ENCODE measurements around the gene TWF2. TPM values are rescaled to one million over a fixed set of nuclear protein-coding genes. Genes with fewer than 3 reads are reported as not detected.

Gene TWF2
- total and polyA plus RNA-seq, 2 experiments from 2014 or later, result 42.3 to 53.0 TPM

DNA sequence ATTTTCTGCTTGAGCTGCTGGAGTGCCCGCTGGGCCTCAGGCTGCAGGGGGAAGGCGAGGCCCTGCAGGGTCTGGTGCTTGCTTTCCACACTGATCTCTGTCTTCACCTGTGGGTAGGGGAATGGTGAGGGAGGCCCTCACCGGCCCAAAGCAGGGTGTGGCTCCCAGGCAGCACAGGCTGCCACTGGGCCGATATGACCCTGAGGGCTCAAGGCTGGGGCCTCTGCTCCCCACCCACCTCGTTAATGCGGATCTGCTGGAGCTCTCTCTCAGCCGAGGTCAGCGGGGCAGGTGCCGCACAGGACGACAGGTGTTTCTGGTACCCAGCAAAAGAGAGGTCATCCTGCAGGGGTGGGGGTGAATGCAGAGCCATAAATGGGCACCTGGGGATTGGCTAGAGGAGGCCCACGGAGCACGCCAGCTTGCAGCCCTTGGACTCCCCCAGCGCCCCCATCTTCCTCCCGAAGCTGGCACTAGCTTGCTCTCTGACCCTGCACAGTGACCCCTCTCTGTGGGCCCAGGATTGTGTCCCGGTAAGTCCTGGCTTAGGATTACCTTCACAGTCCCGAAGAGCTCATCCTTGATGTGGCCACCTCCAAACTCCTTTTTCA, 8.0 kb downstream of the TWF2 start:
- H3K36me3 ChIP-seq, result peaks cover 14% of the 10 kb centered on the region
- H3K4me1 ChIP-seq (ENCODE audit: low read depth), result no peaks in the 10 kb centered on the region
- TF ChIP-seq, protein P1, sequence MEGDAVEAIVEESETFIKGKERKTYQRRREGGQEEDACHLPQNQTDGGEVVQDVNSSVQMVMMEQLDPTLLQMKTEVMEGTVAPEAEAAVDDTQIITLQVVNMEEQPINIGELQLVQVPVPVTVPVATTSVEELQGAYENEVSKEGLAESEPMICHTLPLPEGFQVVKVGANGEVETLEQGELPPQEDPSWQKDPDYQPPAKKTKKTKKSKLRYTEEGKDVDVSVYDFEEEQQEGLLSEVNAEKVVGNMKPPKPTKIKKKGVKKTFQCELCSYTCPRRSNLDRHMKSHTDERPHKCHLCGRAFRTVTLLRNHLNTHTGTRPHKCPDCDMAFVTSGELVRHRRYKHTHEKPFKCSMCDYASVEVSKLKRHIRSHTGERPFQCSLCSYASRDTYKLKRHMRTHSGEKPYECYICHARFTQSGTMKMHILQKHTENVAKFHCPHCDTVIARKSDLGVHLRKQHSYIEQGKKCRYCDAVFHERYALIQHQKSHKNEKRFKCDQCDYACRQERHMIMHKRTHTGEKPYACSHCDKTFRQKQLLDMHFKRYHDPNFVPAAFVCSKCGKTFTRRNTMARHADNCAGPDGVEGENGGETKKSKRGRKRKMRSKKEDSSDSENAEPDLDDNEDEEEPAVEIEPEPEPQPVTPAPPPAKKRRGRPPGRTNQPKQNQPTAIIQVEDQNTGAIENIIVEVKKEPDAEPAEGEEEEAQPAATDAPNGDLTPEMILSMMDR (IDR thresholded peaks at IDR 0.05; ENCODE audit: low read depth, low read length), result no peak
- H3K27ac ChIP-seq, result no peak overlapping the region
- no peak overlapping the region for H3K4me3 ChIP-seq
- H3K27me3 ChIP-seq, result no peaks in the 10 kb centered on the region
- no peak for DNase-seq (ENCODE audit: low read depth in 1 of 2, low spot score in 1 of 2)
- H3K9me3 ChIP-seq (ENCODE audit: low read depth), result no peaks in the 10 kb centered on the region

DNA sequence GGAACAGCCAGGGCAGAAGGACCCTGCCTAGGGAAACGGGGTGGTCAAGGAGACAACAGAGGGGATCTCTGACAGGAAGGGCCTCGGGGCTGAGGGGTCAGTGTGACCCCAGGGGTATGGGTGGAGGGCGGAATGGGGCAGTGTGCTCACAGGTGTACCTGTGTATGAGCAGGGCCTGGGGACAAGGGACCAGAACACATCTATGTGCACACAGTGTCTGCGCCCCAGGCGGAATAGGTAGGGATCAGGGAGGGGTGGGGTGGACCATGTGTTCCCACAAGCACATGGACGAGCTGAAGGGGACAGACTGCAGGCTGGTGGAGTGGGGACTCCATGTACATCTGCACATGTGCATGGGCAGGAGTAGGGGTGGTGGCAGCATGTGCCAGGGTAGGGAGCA, 8.5 kb downstream of the TWF2 start:
- Histone ChIP-seq H3K4me3 (no peak overlapping the region), H3K4me1 (ENCODE audit: low read depth) (no peaks in the 10 kb centered on the region), H3K9me3 (ENCODE audit: low read depth) (no peaks in the 10 kb centered on the region), H3K27ac (no peak overlapping the region), H3K36me3 (peaks cover 14% of the 10 kb centered on the region), H3K27me3 (no peaks in the 10 kb centered on the region)
- TF ChIP-seq, protein P1 (IDR thresholded peaks at IDR 0.05; ENCODE audit: low read depth, low read length), result no peak
- no peak for DNase-seq (ENCODE audit: low read depth in 1 of 2, low spot score in 1 of 2)

DNA sequence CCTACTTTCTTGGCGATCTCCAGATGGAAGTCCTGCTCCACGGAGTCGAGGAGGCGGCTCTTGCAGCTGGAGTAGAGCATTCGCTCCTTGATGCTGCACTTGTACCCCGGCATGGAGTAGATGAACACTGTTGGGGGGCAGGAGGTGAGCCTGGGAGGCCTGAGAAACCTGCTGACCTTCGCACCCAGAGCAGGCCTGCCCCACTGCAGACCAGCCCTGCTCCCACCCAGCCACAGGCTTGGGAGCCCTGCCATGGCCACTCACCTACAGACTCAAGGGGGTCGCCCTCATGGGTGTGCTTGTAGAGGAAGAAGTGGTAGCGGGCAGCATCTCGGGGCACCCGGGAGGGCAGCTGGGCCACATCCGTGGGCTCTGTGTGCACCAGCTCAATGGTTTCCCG, 9.3 kb downstream of the TWF2 start:
- TF ChIP-seq, protein P1 (IDR thresholded peaks at IDR 0.05; ENCODE audit: low read depth, low read length), result no peak
- no peaks in the 10 kb centered on the region for H3K27me3 ChIP-seq
- H3K36me3 ChIP-seq, result peaks cover 14% of the 10 kb centered on the region
- H3K27ac ChIP-seq, result no peak overlapping the region
- no peak overlapping the region for H3K4me3 ChIP-seq
- no peak for DNase-seq (ENCODE audit: low read depth in 1 of 2, low spot score in 1 of 2)
- no peaks in the 10 kb centered on the region for H3K4me1 ChIP-seq (ENCODE audit: low read depth)
- no peaks in the 10 kb centered on the region for H3K9me3 ChIP-seq (ENCODE audit: low read depth)

DNA sequence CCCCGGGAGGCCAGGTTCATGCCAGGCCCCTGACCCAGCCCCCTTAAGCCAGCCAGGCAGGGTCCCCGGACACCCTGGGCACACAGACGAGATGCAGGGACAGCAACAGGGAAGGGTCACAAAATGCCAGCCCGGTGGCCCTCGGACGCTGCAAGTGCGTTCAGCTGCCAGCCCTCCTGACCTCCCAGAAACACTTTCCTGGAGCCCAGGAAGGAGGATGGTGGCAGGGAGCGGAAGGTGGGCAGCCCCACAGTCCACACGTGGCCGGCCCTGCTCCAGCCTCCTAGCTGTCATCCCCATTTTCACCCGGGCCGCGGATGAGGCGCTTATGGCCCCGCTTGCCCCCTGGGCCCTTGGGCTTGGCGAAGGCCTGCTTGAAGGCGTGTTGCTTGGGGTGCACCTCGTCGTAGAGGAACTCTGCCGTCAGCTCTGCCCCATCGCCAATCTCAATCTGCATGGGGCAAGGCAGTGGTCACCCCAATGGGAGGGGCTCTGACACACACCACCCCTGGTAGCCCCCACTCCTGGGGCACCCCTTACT, 10.1 kb downstream of the TWF2 start:
- Histone ChIP-seq H3K4me3 (no peak overlapping the region), H3K9me3 (ENCODE audit: low read depth) (no peaks in the 10 kb centered on the region), H3K4me1 (ENCODE audit: low read depth) (no peaks in the 10 kb centered on the region), H3K36me3 (peaks cover 14% of the 10 kb centered on the region), H3K27ac (no peak overlapping the region), H3K27me3 (no peaks in the 10 kb centered on the region)
- TF ChIP-seq, protein P1 (IDR thresholded peaks at IDR 0.05; ENCODE audit: low read depth, low read length), result no peak
- no peak for DNase-seq (ENCODE audit: low read depth in 1 of 2, low spot score in 1 of 2)

DNA sequence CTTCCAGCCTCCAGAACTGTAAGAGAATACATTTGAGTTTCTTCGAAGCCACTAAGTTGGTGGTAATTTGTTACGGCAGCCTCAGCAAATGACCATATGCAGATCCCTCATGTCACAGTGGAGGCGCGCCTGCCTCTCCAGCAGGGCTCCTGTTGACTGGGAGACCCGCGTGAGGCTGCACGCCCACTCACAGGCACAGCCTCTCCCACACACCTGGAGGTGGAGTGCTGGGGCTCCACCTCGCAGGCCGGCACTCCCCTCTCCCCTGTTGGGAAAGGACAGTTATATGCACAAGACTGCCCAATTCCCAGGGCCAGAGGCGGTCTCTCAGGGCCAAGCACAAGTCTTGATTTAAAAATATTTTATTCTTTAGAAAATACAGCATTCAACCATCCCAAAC, 10.7 kb downstream of the TWF2 start:
- Histone ChIP-seq H3K4me3 (no peak overlapping the region), H3K27me3 (no peaks in the 10 kb centered on the region), H3K9me3 (ENCODE audit: low read depth) (no peaks in the 10 kb centered on the region), H3K27ac (no peak overlapping the region), H3K4me1 (ENCODE audit: low read depth) (no peaks in the 10 kb centered on the region), H3K36me3 (peaks cover 14% of the 10 kb centered on the region)
- DNase-seq (ENCODE audit: low read depth in 1 of 2, low spot score in 1 of 2), result no peak
- TF ChIP-seq, protein P1 (IDR thresholded peaks at IDR 0.05; ENCODE audit: low read depth, low read length), result no peak

Measured in cardiac muscle cell (in vitro differentiated cells and primary cell).